Uterus (tissue), 2 donors: ENCODE measurements around the gene SMKR1.

Experiments used
- POLR2A ChIP-seq, 2 donors: fragments of 450-650 bp; IDR thresholded peaks; one replicate each; pipeline ENCODE4 v1.6.1; 2016; ENCODE audit warnings: antibody characterized with exemption in 2 of 2, mild to moderate bottlenecking in 1 of 2, moderate library complexity in 1 of 2
- TF ChIP-seq, protein P1 (sequence below), 4 experiments: fragments of 200-600 bp in 2 of 4; fragments of 450-650 bp in 2 of 4; sonication (generic) in 2 of 4; IDR thresholded peaks; one replicate each; pipeline ENCODE4 v1.5.1; 2016 to 2019; ENCODE audit warnings: antibody characterized with exemption in 4 of 4, mild to moderate bottlenecking in 2 of 4, moderate library complexity in 1 of 4

DNA sequence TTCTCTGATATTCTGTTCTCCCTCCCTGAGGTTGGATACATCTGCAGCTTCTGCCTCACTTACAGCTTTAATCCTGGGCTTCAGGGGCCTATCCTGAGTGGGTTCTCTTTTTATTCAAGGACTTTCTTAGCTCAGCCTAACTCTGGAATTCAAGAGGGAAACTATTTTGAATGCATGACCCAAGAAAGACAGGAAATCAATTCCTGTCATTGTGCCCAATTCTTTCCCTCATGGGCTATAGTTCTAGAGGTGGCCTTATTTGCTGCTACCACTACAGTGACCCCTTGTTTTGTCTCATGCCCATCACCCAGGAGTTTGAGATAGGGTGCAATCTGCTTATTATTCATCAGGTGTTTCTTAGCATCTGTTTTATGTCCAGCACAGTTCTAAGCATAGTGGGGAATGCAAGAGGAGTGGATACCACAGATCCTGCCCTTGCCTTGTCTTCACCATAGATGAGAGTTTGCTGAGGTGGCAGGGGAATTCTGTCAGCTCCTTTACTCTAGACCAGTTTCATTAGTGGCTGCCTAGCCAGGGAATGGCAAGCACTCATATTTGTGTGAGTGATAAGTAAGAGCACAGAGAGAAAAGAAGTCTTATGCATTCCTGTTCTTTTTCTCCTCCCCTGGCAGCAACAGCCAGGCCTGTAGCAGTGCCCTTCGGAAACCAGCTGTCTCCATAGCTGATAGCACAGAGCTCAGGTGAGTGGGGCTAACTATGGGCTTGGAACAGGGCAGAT, 48.7 kb upstream of the SMKR1 start:
- TF ChIP-seq, protein P1, sequence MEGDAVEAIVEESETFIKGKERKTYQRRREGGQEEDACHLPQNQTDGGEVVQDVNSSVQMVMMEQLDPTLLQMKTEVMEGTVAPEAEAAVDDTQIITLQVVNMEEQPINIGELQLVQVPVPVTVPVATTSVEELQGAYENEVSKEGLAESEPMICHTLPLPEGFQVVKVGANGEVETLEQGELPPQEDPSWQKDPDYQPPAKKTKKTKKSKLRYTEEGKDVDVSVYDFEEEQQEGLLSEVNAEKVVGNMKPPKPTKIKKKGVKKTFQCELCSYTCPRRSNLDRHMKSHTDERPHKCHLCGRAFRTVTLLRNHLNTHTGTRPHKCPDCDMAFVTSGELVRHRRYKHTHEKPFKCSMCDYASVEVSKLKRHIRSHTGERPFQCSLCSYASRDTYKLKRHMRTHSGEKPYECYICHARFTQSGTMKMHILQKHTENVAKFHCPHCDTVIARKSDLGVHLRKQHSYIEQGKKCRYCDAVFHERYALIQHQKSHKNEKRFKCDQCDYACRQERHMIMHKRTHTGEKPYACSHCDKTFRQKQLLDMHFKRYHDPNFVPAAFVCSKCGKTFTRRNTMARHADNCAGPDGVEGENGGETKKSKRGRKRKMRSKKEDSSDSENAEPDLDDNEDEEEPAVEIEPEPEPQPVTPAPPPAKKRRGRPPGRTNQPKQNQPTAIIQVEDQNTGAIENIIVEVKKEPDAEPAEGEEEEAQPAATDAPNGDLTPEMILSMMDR (IDR thresholded peaks at IDR 0.05) = no peak
- TF ChIP-seq POLR2A (IDR thresholded peaks at IDR 0.05) = no peak
